H1 (cell line): ENCODE data around the gene CCDC24. TPM values are rescaled to one million over a fixed set of nuclear protein-coding genes. Genes with fewer than 3 reads are reported as not detected.

Experiments
- CTCF ChIA-PET: fragments of 300-600 bp; sonication (Branson Sonifier 250); formaldehyde crosslinking; loops from one replicate; lab custom pipeline; 2021; ENCODE audit not compliant: partially characterized antibody; lab: Charles Lee
- POLR2A ChIA-PET: fragments of 300-600 bp; sonication (Branson Sonifier 250); formaldehyde crosslinking; loops from one replicate; lab custom pipeline; 2021; ENCODE audit warnings: inconsistent platforms; ENCODE audit not compliant: partially characterized antibody; lab: Charles Lee
- DNase-seq, 2 experiments: peaks; one replicate each; pipeline versions ENCODE4 v3.0.0 to v3.0.0-alpha.2; 2010 to 2022; ENCODE audit warnings: low spot score in 2 of 2, low read depth in 1 of 2, mixed read lengths in 1 of 2
- FAIRE-seq: peaks from 2 replicates; lab custom pipeline; 2011; peaks lifted over from hg19 to GRCh38; lab: Jason Lieb, UNC
- H2AFZ ChIP-seq: 2 replicates; pipeline ENCODE4 v1.8.1; 2012; ENCODE audit warnings: low read length, inconsistent platforms
- H2AK5ac ChIP-seq: 2 replicates; pipeline ENCODE4 v1.6.1; 2013; ENCODE audit warnings: low read depth, low read length
- H2BK120ac ChIP-seq: replicated peaks from 2 replicates; pipeline ENCODE3; 2013; ENCODE audit warnings: low read depth, low read length, inconsistent platforms
- H2BK12ac ChIP-seq: 2 replicates; pipeline ENCODE4 v1.6.1; 2013; ENCODE audit warnings: low read depth, low read length
- H2BK15ac ChIP-seq: 2 replicates; pipeline ENCODE4 v1.6.1; 2013; ENCODE audit warnings: low read length
- H2BK20ac ChIP-seq: 2 replicates; pipeline ENCODE4 v1.6.1; 2013; ENCODE audit warnings: low read length
- H2BK5ac ChIP-seq: 2 replicates; pipeline ENCODE4 v1.6.1; 2013; ENCODE audit warnings: low read depth, low read length
- H3K14ac ChIP-seq: 2 replicates; pipeline ENCODE4 v1.6.1; 2013; ENCODE audit warnings: inconsistent platforms; ENCODE audit not compliant: insufficient read length
- H3K18ac ChIP-seq: 2 replicates; pipeline ENCODE4 v1.6.1; 2013; ENCODE audit warnings: low read length; ENCODE audit errors: extremely low read depth
- H3K23ac ChIP-seq: 2 replicates; pipeline ENCODE4 v1.6.1; 2013; ENCODE audit warnings: inconsistent platforms; ENCODE audit not compliant: insufficient read length
- H3K23me2 ChIP-seq: 2 replicates; pipeline ENCODE4 v1.6.1; 2013; ENCODE audit warnings: low read depth, low read length
- H3K27ac ChIP-seq: 2 replicates; pipeline ENCODE4 v1.6.1; 2011; ENCODE audit warnings: low read depth, low read length, inconsistent platforms
- H3K27me3 ChIP-seq, 4 experiments: replicated peaks in 1 of 4; 1 replicate in 1 of 4; 2 replicates in 3 of 4; pipeline versions ENCODE4 v1.6.1 to v1.8.1; 2011 to 2013; ENCODE audit warnings: low read length in 3 of 4, mild to moderate bottlenecking in 3 of 4, inconsistent platforms in 2 of 4, mixed read lengths in 2 of 4, moderate library complexity in 1 of 4; ENCODE audit not compliant: control insufficient read depth in 3 of 4, insufficient read depth in 3 of 4; ENCODE audit errors: extremely low read depth in 1 of 4
- H3K36me3 ChIP-seq, 4 experiments: 2 replicates each; pipeline versions ENCODE4 v1.6.1 to v1.8.1; 2011 to 2013; ENCODE audit warnings: mild to moderate bottlenecking in 4 of 4, low read length in 3 of 4, moderate library complexity in 2 of 4, control low read depth in 1 of 4, inconsistent platforms in 1 of 4; ENCODE audit not compliant: insufficient read depth in 4 of 4, control insufficient read depth in 2 of 4
- H3K4ac ChIP-seq: replicated peaks from 2 replicates; pipeline ENCODE3; 2013; ENCODE audit warnings: low read length, low read depth, mixed read lengths, inconsistent platforms; ENCODE audit not compliant: insufficient read length
- H3K4me1 ChIP-seq, 4 experiments: replicated peaks in 1 of 4; 1 replicate in 1 of 4; 2 replicates in 3 of 4; pipeline versions ENCODE4 v1.6.1 to v1.8.1; 2011 to 2013; ENCODE audit warnings: low read length in 3 of 4, inconsistent platforms in 2 of 4, mixed read lengths in 1 of 4; ENCODE audit not compliant: insufficient read depth in 4 of 4, control insufficient read depth in 3 of 4
- H3K4me2 ChIP-seq, 2 experiments: 2 replicates each; pipeline versions ENCODE4 v1.6.1 to v1.8.1; 2011 to 2013; ENCODE audit warnings: low read depth in 2 of 2, low read length in 2 of 2, control low read depth in 1 of 2, inconsistent platforms in 1 of 2, mild to moderate bottlenecking in 1 of 2; ENCODE audit not compliant: insufficient read depth in 1 of 2
- H3K4me3 ChIP-seq, 4 experiments: fragments of 200-600, 300-600 bp in 1 of 4; sonication (generic), shearing (Covaris generic), sonication (Bioruptor Twin) in 1 of 4; 2 replicates each; pipeline versions ENCODE4 v1.5.1 to v1.8.1; 2011 to 2016; ENCODE audit warnings: low read length in 4 of 4, low read depth in 3 of 4, control low read depth in 2 of 4, inconsistent platforms in 2 of 4, mild to moderate bottlenecking in 2 of 4, mixed read lengths in 1 of 4, moderate library complexity in 1 of 4; ENCODE audit not compliant: insufficient read depth in 2 of 4; ENCODE audit errors: extremely low read depth in 1 of 4
- H3K56ac ChIP-seq: replicated peaks from 2 replicates; pipeline ENCODE3; 2013; ENCODE audit warnings: low read depth, mild to moderate bottlenecking, mixed read lengths, low read length, inconsistent platforms; ENCODE audit not compliant: insufficient read length
- H3K79me1 ChIP-seq: 2 replicates; pipeline ENCODE4 v1.6.1; 2013; ENCODE audit warnings: low read depth, low read length, control low read depth
- H3K79me2 ChIP-seq, 2 experiments: 2 replicates each; pipeline versions ENCODE4 v1.6.1 to v1.8.1; 2012 to 2013; ENCODE audit warnings: low read length in 2 of 2, mild to moderate bottlenecking in 2 of 2, inconsistent platforms in 1 of 2; ENCODE audit not compliant: insufficient read depth in 2 of 2, control insufficient read depth in 1 of 2
- H3K9ac ChIP-seq, 4 experiments: replicated peaks in 1 of 4; 1 replicate in 1 of 4; 2 replicates in 3 of 4; pipeline versions ENCODE4 v1.6.1 to v1.8.1; 2011 to 2013; ENCODE audit warnings: low read depth in 3 of 4, low read length in 3 of 4, control low read depth in 2 of 4, mild to moderate bottlenecking in 2 of 4, moderate library complexity in 2 of 4, inconsistent platforms in 1 of 4; ENCODE audit errors: extremely low read depth in 1 of 4
- H3K9me3 ChIP-seq, 2 experiments: 2 replicates each; pipeline versions ENCODE4 v1.6.1 to v1.8.1; 2012 to 2013; ENCODE audit warnings: mild to moderate bottlenecking in 2 of 2, moderate library complexity in 2 of 2, control low read depth in 1 of 2, inconsistent platforms in 1 of 2, low read depth in 1 of 2, low read length in 1 of 2, mixed read lengths in 1 of 2; ENCODE audit not compliant: insufficient read depth in 2 of 2
- H4K20me1 ChIP-seq, 2 experiments: replicated peaks in 1 of 2; 2 replicates each; pipeline versions ENCODE3 to v1.8.1; 2011 to 2013; ENCODE audit warnings: inconsistent platforms in 2 of 2, low read length in 2 of 2, mild to moderate bottlenecking in 1 of 2; ENCODE audit not compliant: insufficient read depth in 2 of 2, control insufficient read depth in 1 of 2
- H4K5ac ChIP-seq: 2 replicates; pipeline ENCODE4 v1.6.1; 2013; ENCODE audit warnings: low read length, low read depth, mixed read lengths, inconsistent platforms; ENCODE audit not compliant: insufficient read length
- H4K8ac ChIP-seq: 2 replicates; pipeline ENCODE4 v1.8.0; 2013; ENCODE audit warnings: mild to moderate bottlenecking, moderate library complexity, low read length, inconsistent platforms; ENCODE audit not compliant: insufficient read depth; ENCODE audit errors: extremely low read depth
- H4K91ac ChIP-seq: replicated peaks from 2 replicates; pipeline ENCODE3; 2013; ENCODE audit warnings: low read length, mixed read lengths, inconsistent platforms; ENCODE audit not compliant: insufficient read length
- BRCA1 ChIP-seq: IDR thresholded peaks from 2 replicates; pipeline ENCODE4 v1.6.1; 2012; ENCODE audit warnings: low read depth, low read length, improper control_type of control experiment
- CTBP2 ChIP-seq: IDR thresholded peaks from 2 replicates; pipeline ENCODE4 v1.7.0; 2011; ENCODE audit warnings: borderline replicate concordance, mild to moderate bottlenecking, moderate library complexity, mixed read lengths, low read length; ENCODE audit not compliant: insufficient read depth, insufficient read length
- KDM1A ChIP-seq: fragments of 200-600, 300-600 bp; sonication (generic); IDR thresholded peaks from 2 replicates; pipeline ENCODE4 v1.7.1; 2016; ENCODE audit warnings: mild to moderate bottlenecking, low read length, borderline replicate concordance
- KDM4A ChIP-seq: IDR thresholded peaks from one replicate; pipeline ENCODE4 v1.7.1; 2012; ENCODE audit warnings: low read depth, mild to moderate bottlenecking, moderate library complexity, low read length, inconsistent platforms; ENCODE audit not compliant: severe bottlenecking
- POLR2A ChIP-seq, 2 experiments: IDR thresholded peaks; 1 replicate in 1 of 2; 2 replicates in 1 of 2; pipeline ENCODE4 v1.6.1; 2011; ENCODE audit warnings: low read depth in 2 of 2, low read length in 2 of 2, mild to moderate bottlenecking in 2 of 2; ENCODE audit errors: control extremely low read depth in 1 of 2
- POU5F1 ChIP-seq: IDR thresholded peaks from 2 replicates; pipeline ENCODE4 v1.6.1; 2011; ENCODE audit warnings: low read depth, mild to moderate bottlenecking, low read length, moderate library complexity
- RXRA ChIP-seq: IDR thresholded peaks from 2 replicates; pipeline ENCODE4 v1.6.1; 2011; ENCODE audit warnings: low read depth, mild to moderate bottlenecking, low read length, moderate library complexity; ENCODE audit not compliant: insufficient read depth
- SAP30 ChIP-seq: fragments of 300-600 bp; sonication (generic); IDR thresholded peaks from 2 replicates; pipeline ENCODE4 v1.7.1; 2012; ENCODE audit warnings: low read length, moderate library complexity, mild to moderate bottlenecking, inconsistent platforms; ENCODE audit not compliant: insufficient read depth, insufficient replicate concordance
- WGBS, 2 experiments: shearing (Covaris generic) in 1 of 2; methylation state at CpG; one replicate each; pipeline versions ENCODE4 v1.1.6 to v1.1.7; 2013 to 2015; ENCODE audit warnings: low lambda C conversion rate in 2 of 2, mixed read lengths in 2 of 2, inconsistent platforms in 1 of 2, low coverage in 1 of 2, missing lambda C conversion rate in 1 of 2; ENCODE audit not compliant: insufficient replicate concordance in 2 of 2, insufficient coverage in 1 of 2, insufficient read length in 1 of 2; ENCODE audit errors: extremely low coverage in 1 of 2, missing lambda C conversion rate in 1 of 2; 5-methylcytosine and 5-hydroxymethylcytosine counted together
- polyA plus RNA-seq, 7 experiments: library from polyadenylated mRNA; depleted of rRNA in 3 of 7; stranded (reverse) in 5 of 7; unstranded in 2 of 7; fragments of >200 nt in 5 of 7; fragments of 200-250 nt in 2 of 7; gene quantifications; 1 replicate in 5 of 7; 2 replicates in 1 of 7; 4 replicates in 1 of 7; pipeline versions ENCODE4 v1.2.1 to v1.2.3, GENCODE V29; 2011 to 2013; ENCODE audit warnings: missing spikeins in 2 of 7, mixed read lengths in 2 of 7
- total RNA-seq: library from RNA; stranded (reverse); fragmentation: NEBNext Ultra II Directional; extraction: Animal tissue kit (Norgen Biotek cat#: 25700); gene quantifications from 2 replicates; pipeline ENCODE4 v1.2.1, GENCODE V29; 2021
- TF ChIP-seq, protein P1 (sequence below): IDR thresholded peaks from 2 replicates; pipeline ENCODE4 v1.6.1; 2012; ENCODE audit warnings: inconsistent platforms

Gene CCDC24
- total and polyA plus RNA-seq, 2 of the 8 experiments (the other 6 are each of a cell fraction or from before 2014, with no cell fraction given), result 11.2 to 11.4 TPM

- H4K5ac ChIP-seq, result no peak overlapping the region
- no peak overlapping the region for H3K14ac ChIP-seq
- 89% methylated on average over 16 of the region's 16 CpGs; no CpG with 5 or more reads in 1 of the 2 experiments for WGBS, 2 experiments
- peaks cover 0 to 5% (median 0%) of the 10 kb centered on the region in 4 experiments; a peak in 3 of 7 replicates for H3K27me3 ChIP-seq
- H3K23me2 ChIP-seq, result no peaks in the 10 kb centered on the region
- ChIA-PET POLR2A (interaction anchor here (0.6 to 3.9 kb wide), 13 partner anchors 9 to 1278 kb away, joined by 3 to 18 read pairs (median 4); partner anchors contain the start of genes CCDC24 and SLC6A9), CTCF (interaction anchor here (0.9 to 16.4 kb wide), 9 partner anchors 9 to 337 kb away, joined by 3 to 478 read pairs (median 3); partner anchors contain the start of genes CCDC24 and SLC6A9)
- H3K23ac ChIP-seq, result no peak overlapping the region
- no peak overlapping the region for H3K4me3 ChIP-seq
- H2BK20ac ChIP-seq, result no peak overlapping the region
- H3K9me3 ChIP-seq, result no peaks in the 10 kb centered on the region
- H3K4ac ChIP-seq, result peak overlapping the region; percentile 66
- H3K79me2 ChIP-seq, result no peaks in the 10 kb centered on the region
- no peak overlapping the region; the same call in 1 of the 2 replicates for H4K8ac ChIP-seq
- no peak for FAIRE-seq
- H3K79me1 ChIP-seq, result no peaks in the 10 kb centered on the region
- H2BK5ac ChIP-seq, result no peak overlapping the region
- no peak for TF ChIP-seq POLR2A (IDR thresholded peaks at IDR 0.05; ENCODE audit: control extremely low read depth in 1 of 2, low read depth in 2 of 2, low read length in 2 of 2)
- no peak for TF ChIP-seq CTBP2
- no peak for TF ChIP-seq BRCA1
- no peak for TF ChIP-seq SAP30
- TF ChIP-seq POU5F1, result no peak
- no peak for TF ChIP-seq RXRA
- TF ChIP-seq, protein P1, sequence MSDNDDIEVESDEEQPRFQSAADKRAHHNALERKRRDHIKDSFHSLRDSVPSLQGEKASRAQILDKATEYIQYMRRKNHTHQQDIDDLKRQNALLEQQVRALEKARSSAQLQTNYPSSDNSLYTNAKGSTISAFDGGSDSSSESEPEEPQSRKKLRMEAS, result no peak
- TF ChIP-seq KDM1A, result no peak
- no peak for TF ChIP-seq KDM4A
- H3K36me3 ChIP-seq, result no peaks in the 10 kb centered on the region
- H3K56ac ChIP-seq, result no peak overlapping the region
- no peaks in the 10 kb centered on the region for H4K20me1 ChIP-seq
- H2AFZ ChIP-seq, result no peak overlapping the region
- H3K9ac ChIP-seq, result no peak overlapping the region
- no peak overlapping the region for H2BK15ac ChIP-seq
- peaks cover 0 to 3% (median 2%) of the 10 kb centered on the region in 4 experiments; a peak in 4 of 7 replicates for H3K4me1 ChIP-seq
- no peak overlapping the region for H2AK5ac ChIP-seq
- H2BK120ac ChIP-seq, result no peak overlapping the region
- no peak overlapping the region for H4K91ac ChIP-seq
- no peak for DNase-seq
- H3K4me2 ChIP-seq, result no peak overlapping the region
- no peak overlapping the region; the same call in 1 of the 2 replicates for H3K18ac ChIP-seq
- H2BK12ac ChIP-seq, result peak overlapping the region; percentile 75; the same call in 1 of the 2 replicates
- no peak overlapping the region for H3K27ac ChIP-seq
These were observed 52.0 kb downstream of the CCDC24 start for GRCh38 chr1:44043176-44044070.
